IMR-90 (cell line): Measurements from ENCODE around the gene GPR33.

Experiments used
- BHLHE40 ChIP-seq: fragments of 150-350 bp; IDR thresholded peaks from 2 replicates; pipeline ENCODE4 v1.6.1; 2016; ENCODE audit warnings: mild to moderate bottlenecking, low read depth, low read length
- CEBPB ChIP-seq: IDR thresholded peaks from 2 replicates; pipeline ENCODE4 v1.6.1; 2012; ENCODE audit warnings: low read depth, low read length, improper control_type of control experiment
- CHD1 ChIP-seq: IDR thresholded peaks from 2 replicates; pipeline ENCODE4 v1.6.1; 2012; ENCODE audit warnings: low read depth, low read length, improper control_type of control experiment
- ELK1 ChIP-seq: fragments of 150-350 bp; IDR thresholded peaks from 2 replicates; pipeline ENCODE4 v1.6.1; 2016; ENCODE audit warnings: low read depth, mild to moderate bottlenecking, low read length, moderate library complexity, borderline replicate concordance
- FOS ChIP-seq: fragments of 150-350 bp; IDR thresholded peaks from 2 replicates; pipeline ENCODE4 v1.6.1; 2016; ENCODE audit warnings: low read depth, low read length
- MAFK ChIP-seq: IDR thresholded peaks from 2 replicates; pipeline ENCODE4 v1.6.1; 2012; ENCODE audit warnings: low read depth, low read length, improper control_type of control experiment
- MXI1 ChIP-seq: IDR thresholded peaks from 2 replicates; pipeline ENCODE4 v1.6.1; 2012; ENCODE audit warnings: low read depth, mild to moderate bottlenecking, low read length, moderate library complexity, borderline replicate concordance
- POLR2A ChIP-seq: IDR thresholded peaks from 2 replicates; pipeline ENCODE4 v1.6.1; 2012; ENCODE audit warnings: mild to moderate bottlenecking, low read depth, low read length
- RAD21 ChIP-seq: IDR thresholded peaks from 2 replicates; pipeline ENCODE4 v1.6.1; 2012; ENCODE audit warnings: low read length, improper control_type of control experiment
- RCOR1 ChIP-seq: IDR thresholded peaks from 2 replicates; pipeline ENCODE4 v1.6.1; 2012; ENCODE audit warnings: mild to moderate bottlenecking, low read length, improper control_type of control experiment; ENCODE audit not compliant: insufficient replicate concordance
- RFX5 ChIP-seq: IDR thresholded peaks from 2 replicates; pipeline ENCODE4 v1.8.0; 2012; ENCODE audit warnings: low read depth, mild to moderate bottlenecking, low read length, moderate library complexity
- SMC3 ChIP-seq: fragments of 150-350 bp; IDR thresholded peaks from 2 replicates; pipeline ENCODE4 v1.6.1; 2016; ENCODE audit warnings: low read depth, mild to moderate bottlenecking, antibody characterized with exemption, low read length, moderate library complexity
- TF ChIP-seq, protein P1 (sequence below): conservative IDR thresholded peaks from 2 replicates; pipeline ENCODE4 v1.5.1; 2012; ENCODE audit warnings: mild to moderate bottlenecking, low read depth, low read length, improper control_type of control experiment
- TF ChIP-seq, protein P2 (sequence below): fragments of 150-350 bp; IDR thresholded peaks from 2 replicates; pipeline ENCODE4 v1.6.1; 2017; ENCODE audit warnings: mild to moderate bottlenecking, antibody characterized with exemption, low read length, low read depth

DNA sequence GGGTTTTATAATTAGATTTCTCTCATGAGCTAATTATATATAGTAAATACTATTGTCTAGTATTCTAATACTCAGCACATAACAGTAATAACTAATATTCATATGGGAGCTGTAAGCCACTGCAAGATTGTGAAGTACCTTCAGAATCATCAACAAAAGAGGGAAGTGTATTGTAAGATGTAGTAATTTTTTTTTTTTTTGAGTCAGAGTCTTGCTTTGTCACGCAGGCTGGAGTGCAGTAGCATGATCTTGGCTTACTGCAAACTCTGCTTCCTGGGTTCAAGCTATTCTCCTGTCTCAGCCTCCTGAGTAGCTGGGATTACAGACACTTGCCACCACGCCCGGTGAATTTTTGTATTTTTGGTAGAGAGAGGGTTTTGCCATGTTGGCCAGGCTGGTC is 3.1 kb downstream of the GPR33 start:
- TF ChIP-seq POLR2A: no peak
- TF ChIP-seq, protein P1, sequence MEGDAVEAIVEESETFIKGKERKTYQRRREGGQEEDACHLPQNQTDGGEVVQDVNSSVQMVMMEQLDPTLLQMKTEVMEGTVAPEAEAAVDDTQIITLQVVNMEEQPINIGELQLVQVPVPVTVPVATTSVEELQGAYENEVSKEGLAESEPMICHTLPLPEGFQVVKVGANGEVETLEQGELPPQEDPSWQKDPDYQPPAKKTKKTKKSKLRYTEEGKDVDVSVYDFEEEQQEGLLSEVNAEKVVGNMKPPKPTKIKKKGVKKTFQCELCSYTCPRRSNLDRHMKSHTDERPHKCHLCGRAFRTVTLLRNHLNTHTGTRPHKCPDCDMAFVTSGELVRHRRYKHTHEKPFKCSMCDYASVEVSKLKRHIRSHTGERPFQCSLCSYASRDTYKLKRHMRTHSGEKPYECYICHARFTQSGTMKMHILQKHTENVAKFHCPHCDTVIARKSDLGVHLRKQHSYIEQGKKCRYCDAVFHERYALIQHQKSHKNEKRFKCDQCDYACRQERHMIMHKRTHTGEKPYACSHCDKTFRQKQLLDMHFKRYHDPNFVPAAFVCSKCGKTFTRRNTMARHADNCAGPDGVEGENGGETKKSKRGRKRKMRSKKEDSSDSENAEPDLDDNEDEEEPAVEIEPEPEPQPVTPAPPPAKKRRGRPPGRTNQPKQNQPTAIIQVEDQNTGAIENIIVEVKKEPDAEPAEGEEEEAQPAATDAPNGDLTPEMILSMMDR: no peak
- no peak for TF ChIP-seq CEBPB
- no peak for TF ChIP-seq CHD1
- TF ChIP-seq FOS: no peak
- TF ChIP-seq MAFK: no peak
- TF ChIP-seq RAD21: no peak
- no peak for TF ChIP-seq ELK1
- TF ChIP-seq MXI1: no peak
- no peak for TF ChIP-seq BHLHE40
- TF ChIP-seq, protein P2, sequence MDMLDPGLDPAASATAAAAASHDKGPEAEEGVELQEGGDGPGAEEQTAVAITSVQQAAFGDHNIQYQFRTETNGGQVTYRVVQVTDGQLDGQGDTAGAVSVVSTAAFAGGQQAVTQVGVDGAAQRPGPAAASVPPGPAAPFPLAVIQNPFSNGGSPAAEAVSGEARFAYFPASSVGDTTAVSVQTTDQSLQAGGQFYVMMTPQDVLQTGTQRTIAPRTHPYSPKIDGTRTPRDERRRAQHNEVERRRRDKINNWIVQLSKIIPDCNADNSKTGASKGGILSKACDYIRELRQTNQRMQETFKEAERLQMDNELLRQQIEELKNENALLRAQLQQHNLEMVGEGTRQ: no peak
- TF ChIP-seq SMC3: no peak
- no peak for TF ChIP-seq RFX5
- TF ChIP-seq RCOR1: no peak
